Lower lobe of right lung (tissue), 2 donors: Measurements from ENCODE around the gene SAV1. TPM values are rescaled to one million over a fixed set of nuclear protein-coding genes. Genes with fewer than 3 reads are reported as not detected.
"Not testable (repeated sequence)": the region's sequence is repeated elsewhere in the genome, so short reads cannot be mapped to it uniquely, and the experiment has no call there.

ENCODE experiments used
- ATAC-seq, 2 donors: fragments of 200-7000 bp; cut with Tn5 transposase; one replicate each; pipeline ENCODE4 v1.9.1; 2020 to 2022; ENCODE audit warnings: mild to moderate bottlenecking in 2 of 2, moderate library complexity in 2 of 2
- DNase-seq: peaks from one replicate; pipeline ENCODE4 v3.0.0-alpha.2; 2020
- H3K27ac ChIP-seq: fragments of 200-600 bp; one replicate; pipeline ENCODE4 v1.8.0; 2022
- H3K27me3 ChIP-seq: fragments of 200-600 bp; one replicate; pipeline ENCODE4 v1.8.0; 2022; ENCODE audit warnings: low read depth
- H3K36me3 ChIP-seq: fragments of 200-600 bp; one replicate; pipeline ENCODE4 v1.8.0; 2022; ENCODE audit warnings: mild to moderate bottlenecking
- H3K4me1 ChIP-seq: fragments of 200-600 bp; one replicate; pipeline ENCODE4 v1.8.0; 2022
- H3K4me3 ChIP-seq: fragments of 200-600 bp; one replicate; pipeline ENCODE4 v1.8.0; 2022; ENCODE audit warnings: mild to moderate bottlenecking
- H3K9me3 ChIP-seq: fragments of 200-600 bp; one replicate; pipeline ENCODE4 v1.8.0; 2022
- intact Hi-C: fragments of 100-400 bp; cut with DNase I; formaldehyde crosslinking; loops from one replicate; pipeline ENCODE4 v1.11.0; 2022
- total RNA-seq: library from RNA; stranded (reverse); fragmentation: NEBNext Ultra II Directional; extraction: Animal tissue kit (Norgen Biotek cat#: 25700); gene quantifications from one replicate; pipeline ENCODE4 v1.2.1, GENCODE V29; 2021
- TF ChIP-seq, protein P1 (sequence below): fragments of 200-600 bp; IDR thresholded peaks from one replicate; pipeline ENCODE4 v1.8.0; 2022; ENCODE audit warnings: antibody characterized with exemption, mild to moderate bottlenecking
- donor health status: DM: no; HTN: yes; CAD: no; lungs with severe emphysema.

Gene SAV1
- total RNA-seq, 1 donor from 2014 or later: 39.3 TPM

DNA sequence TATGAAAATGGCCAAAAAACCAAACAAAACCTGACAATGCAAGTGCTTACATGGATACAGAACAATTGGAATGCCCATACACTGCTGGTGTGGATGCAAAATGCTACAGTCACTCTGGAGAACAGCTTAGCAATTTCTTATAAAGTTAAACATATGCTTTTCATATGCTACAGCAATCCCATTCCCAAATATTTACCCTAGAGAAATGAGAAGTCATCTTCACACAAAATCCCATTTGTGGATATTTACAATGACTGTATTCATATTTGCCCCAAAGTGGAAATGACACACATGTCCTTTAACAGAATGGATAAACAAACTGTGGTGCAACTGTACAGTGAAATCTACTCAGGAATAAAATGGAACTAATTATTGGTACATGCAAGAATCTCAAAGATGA is 20.4 kb downstream of the SAV1 start:
- no peaks in the 10 kb centered on the region for H3K4me1 ChIP-seq
- H3K36me3 ChIP-seq: peaks cover 2% of the 10 kb centered on the region
- no peak for DNase-seq
- H3K9me3 ChIP-seq: no peaks in the 10 kb centered on the region
- ATAC-seq: no peak
- intact Hi-C loops: no loop called here
- TF ChIP-seq, protein P1, sequence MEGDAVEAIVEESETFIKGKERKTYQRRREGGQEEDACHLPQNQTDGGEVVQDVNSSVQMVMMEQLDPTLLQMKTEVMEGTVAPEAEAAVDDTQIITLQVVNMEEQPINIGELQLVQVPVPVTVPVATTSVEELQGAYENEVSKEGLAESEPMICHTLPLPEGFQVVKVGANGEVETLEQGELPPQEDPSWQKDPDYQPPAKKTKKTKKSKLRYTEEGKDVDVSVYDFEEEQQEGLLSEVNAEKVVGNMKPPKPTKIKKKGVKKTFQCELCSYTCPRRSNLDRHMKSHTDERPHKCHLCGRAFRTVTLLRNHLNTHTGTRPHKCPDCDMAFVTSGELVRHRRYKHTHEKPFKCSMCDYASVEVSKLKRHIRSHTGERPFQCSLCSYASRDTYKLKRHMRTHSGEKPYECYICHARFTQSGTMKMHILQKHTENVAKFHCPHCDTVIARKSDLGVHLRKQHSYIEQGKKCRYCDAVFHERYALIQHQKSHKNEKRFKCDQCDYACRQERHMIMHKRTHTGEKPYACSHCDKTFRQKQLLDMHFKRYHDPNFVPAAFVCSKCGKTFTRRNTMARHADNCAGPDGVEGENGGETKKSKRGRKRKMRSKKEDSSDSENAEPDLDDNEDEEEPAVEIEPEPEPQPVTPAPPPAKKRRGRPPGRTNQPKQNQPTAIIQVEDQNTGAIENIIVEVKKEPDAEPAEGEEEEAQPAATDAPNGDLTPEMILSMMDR: no peak
- H3K4me3 ChIP-seq: no peak overlapping the region
- H3K27me3 ChIP-seq: no peaks in the 10 kb centered on the region
- no peak overlapping the region for H3K27ac ChIP-seq

DNA sequence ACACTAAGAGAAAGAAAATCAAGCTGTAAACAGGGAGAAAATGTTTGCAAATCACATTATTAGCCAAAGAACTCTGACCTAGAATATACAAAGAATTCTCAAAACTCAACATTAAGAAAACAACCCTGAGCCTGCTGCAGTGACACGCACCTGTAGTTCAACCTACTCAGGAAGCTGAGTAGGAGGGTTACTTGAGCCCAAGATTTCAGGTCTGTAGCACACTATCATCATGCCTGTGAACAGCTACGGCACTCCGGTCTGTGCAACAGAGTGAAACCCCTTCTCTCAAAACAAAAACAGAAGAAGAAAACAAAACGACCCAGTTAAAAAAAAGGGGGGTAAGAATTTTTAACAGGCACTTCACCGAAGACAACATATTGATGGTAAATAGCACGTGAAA is 20.8 kb downstream of the SAV1 start:
- H3K9me3 ChIP-seq: no peaks in the 10 kb centered on the region
- ATAC-seq (no peak), DNase-seq (no peak)
- no peaks in the 10 kb centered on the region for H3K4me1 ChIP-seq
- no peaks in the 10 kb centered on the region for H3K27me3 ChIP-seq
- no peak overlapping the region for H3K27ac ChIP-seq
- TF ChIP-seq, protein P1: no peak
- peaks cover 5% of the 10 kb centered on the region for H3K36me3 ChIP-seq
- intact Hi-C loops: no loop called here
- H3K4me3 ChIP-seq: no peak overlapping the region

DNA sequence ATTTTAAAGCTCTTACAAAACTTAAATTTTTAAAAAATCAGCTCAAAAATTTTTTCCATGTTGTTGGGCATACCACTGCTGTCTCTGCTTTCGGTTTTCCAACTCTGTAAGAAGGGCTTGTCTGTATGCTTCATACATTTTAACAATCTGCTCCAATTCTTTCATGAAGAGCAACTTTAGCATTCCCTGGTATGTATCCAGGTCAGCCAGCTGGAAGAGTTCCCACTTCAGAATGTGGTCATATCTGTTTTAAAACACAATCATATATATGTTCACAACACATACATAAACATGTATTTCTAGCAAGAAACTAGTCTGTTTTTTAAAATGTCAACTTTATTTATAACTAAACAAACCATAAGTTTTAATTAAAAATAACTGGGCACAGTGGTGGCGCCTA is 33.0 kb downstream of the SAV1 start:
- intact Hi-C loops: no loop called here
- H3K36me3 ChIP-seq: peaks cover 53% of the 10 kb centered on the region
- TF ChIP-seq, protein P1: no peak

DNA sequence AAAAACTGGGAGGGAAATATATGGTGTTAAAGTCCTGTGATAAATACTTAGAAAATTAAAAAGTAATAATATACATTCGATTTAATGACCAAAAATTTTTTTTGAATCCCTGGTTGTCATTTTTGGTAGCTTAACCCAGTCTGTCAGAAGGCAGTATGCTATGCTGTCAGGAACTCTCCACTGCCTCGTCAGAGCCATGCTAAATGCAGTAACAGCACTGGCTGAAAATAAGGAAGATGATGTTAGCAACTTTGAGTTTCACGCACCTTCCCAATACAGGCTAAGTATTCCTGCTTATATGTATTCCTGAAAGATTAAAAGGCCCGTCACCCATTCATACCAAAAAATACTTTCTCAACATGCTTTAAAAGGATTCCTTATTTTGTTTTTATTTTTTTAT is 34.2 kb downstream of the SAV1 start:
- Histone ChIP-seq H3K36me3 (peaks cover 51% of the 10 kb centered on the region), H3K27me3 (no peaks in the 10 kb centered on the region), H3K4me3 (no peak overlapping the region), H3K9me3 (no peaks in the 10 kb centered on the region), H3K4me1 (no peaks in the 10 kb centered on the region), H3K27ac (no peak overlapping the region)
- DNase-seq (no peak), ATAC-seq (no peak)
- intact Hi-C loops: no loop called here
- TF ChIP-seq, protein P1: no peak

More for the DNA sequence above, 33.0 kb downstream of the SAV1 start:
- Histone ChIP-seq H3K4me1 (no peaks in the 10 kb centered on the region), H3K27me3 (no peaks in the 10 kb centered on the region), H3K4me3 (no peak overlapping the region), H3K9me3 (no peaks in the 10 kb centered on the region), H3K27ac (no peak overlapping the region)
- no peak for ATAC-seq
- DNase-seq: no peak

DNA sequence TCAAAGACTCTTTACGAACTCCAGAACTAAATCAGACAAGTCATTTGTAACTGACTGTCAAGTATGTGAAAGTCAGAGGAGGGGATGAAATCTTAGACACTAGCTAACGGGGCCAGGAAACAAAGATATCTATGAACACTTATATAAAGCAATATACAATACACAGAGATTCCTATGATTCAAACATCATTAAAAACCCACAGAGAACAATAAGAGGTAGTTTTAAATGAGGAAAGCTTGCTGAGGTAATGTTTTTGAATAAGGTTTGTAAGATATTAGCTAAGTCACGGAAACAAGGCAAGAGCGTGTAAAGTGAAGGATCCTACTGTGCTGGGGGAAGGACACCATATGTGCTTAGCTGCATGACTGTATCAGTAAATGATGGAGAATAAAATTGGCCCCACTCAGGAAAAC is 36.7 kb downstream of the SAV1 start:
- TF ChIP-seq, protein P1: no peak
- Histone ChIP-seq H3K4me1 (no peaks in the 10 kb centered on the region), H3K27ac (no peak overlapping the region), H3K27me3 (no peaks in the 10 kb centered on the region), H3K4me3 (no peak overlapping the region), H3K9me3 (no peaks in the 10 kb centered on the region), H3K36me3 (peaks cover 49% of the 10 kb centered on the region)
- ATAC-seq: no peak
- DNase-seq: no peak
- intact Hi-C loops: no loop called here

DNA sequence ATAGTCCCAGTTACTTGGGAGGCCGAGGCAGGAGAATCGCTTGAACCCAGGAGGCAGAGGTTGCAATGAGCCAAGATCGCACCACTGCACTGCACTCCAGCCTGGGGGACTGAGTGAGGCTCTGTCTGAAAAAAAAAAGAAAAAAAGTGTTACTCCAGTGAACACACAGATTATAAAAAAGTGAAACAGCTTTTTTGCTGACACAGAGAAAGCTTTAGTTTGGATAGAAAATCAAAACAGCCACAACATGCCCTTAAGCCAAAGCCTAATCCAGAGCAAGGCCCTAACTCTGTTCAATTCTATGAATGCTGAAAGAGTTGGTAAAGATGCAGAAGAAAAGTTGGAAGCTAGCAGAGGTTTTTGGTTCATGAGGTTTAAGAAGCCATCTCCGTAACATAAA is 43.2 kb downstream of the SAV1 start:
- H3K27me3 ChIP-seq, H3K9me3 ChIP-seq, H3K27ac ChIP-seq, H3K4me1 ChIP-seq, ATAC-seq, H3K4me3 ChIP-seq, DNase-seq, intact Hi-C loops: not testable (repeated sequence)
- peaks cover 19% of the 10 kb centered on the region for H3K36me3 ChIP-seq
